PC-3 (cell line): Measurements from ENCODE around the gene DAPK3. TPM values are rescaled to one million over a fixed set of nuclear protein-coding genes. Genes with fewer than 3 reads are reported as not detected.
"Not testable (repeated sequence)": the region's sequence is repeated elsewhere in the genome, so short reads cannot be mapped to it uniquely, and the experiment has no call there.

Source experiments
- ATAC-seq: fragments of 200-7000 bp; cut with Tn5 transposase; 2 replicates; pipeline ENCODE4 v1.9.1; 2020; ENCODE audit warnings: mild to moderate bottlenecking, moderate library complexity
- BruUV-seq: library from RNA; stranded (reverse); fragments of 400-500 nt; replicated peaks from 2 replicates; lab custom pipeline; 2021; lab: Mats Ljungman, UMichigan
- CTCF ChIA-PET: fragments of 300-600 bp; sonication (Branson Sonifier 250); formaldehyde crosslinking; loops from one replicate; lab custom pipeline; 2022; ENCODE audit warnings: antibody characterized with exemption; lab: Charles Lee
- POLR2A ChIA-PET: fragments of 300-600 bp; sonication (Branson Sonifier 250); formaldehyde crosslinking; loops from one replicate; lab custom pipeline; 2022; ENCODE audit warnings: antibody characterized with exemption; ENCODE audit not compliant: unreplicated experiment; lab: Charles Lee
- DNase-seq: peaks from one replicate; pipeline ENCODE4 v3.0.0-alpha.2; 2015
- H2AFZ ChIP-seq: fragments of 300-600 bp; sonication (generic); 2 replicates; pipeline ENCODE4 v1.6.0; 2016; ENCODE audit warnings: antibody characterized with exemption, low read length
- H3F3A ChIP-seq: fragments of 300-600 bp; sonication (generic); one replicate; pipeline ENCODE4 v1.6.0; 2017; ENCODE audit warnings: antibody characterized with exemption, low read length, control low read depth, mild to moderate bottlenecking; ENCODE audit not compliant: unreplicated experiment
- H3K27ac ChIP-seq: fragments of 300-600 bp; sonication (generic); 2 replicates; pipeline ENCODE4 v1.5.1; 2016; ENCODE audit warnings: mild to moderate bottlenecking, low read length
- H3K27me3 ChIP-seq: fragments of 300-600 bp; sonication (generic); 2 replicates; pipeline ENCODE4 v1.6.1; 2016; ENCODE audit warnings: low read length, mixed read lengths
- H3K36me3 ChIP-seq: fragments of 300-600 bp; sonication (generic); 2 replicates; pipeline ENCODE4 v1.6.1; 2016; ENCODE audit warnings: low read depth, mixed run types, low read length, mixed read lengths
- H3K4me1 ChIP-seq: fragments of 300-600 bp; sonication (generic); 2 replicates; pipeline ENCODE4 v1.5.1; 2016; ENCODE audit warnings: low read length; ENCODE audit not compliant: insufficient read depth
- H3K4me2 ChIP-seq: fragments of 300-600 bp; sonication (generic); 2 replicates; pipeline ENCODE4 v1.6.0; 2016; ENCODE audit warnings: low read length
- H3K4me3 ChIP-seq: fragments of 300-600 bp; sonication (generic); 2 replicates; pipeline ENCODE4 v1.5.1; 2016; ENCODE audit warnings: mild to moderate bottlenecking, low read length, mixed read lengths
- H3K79me2 ChIP-seq: fragments of 300-600 bp; sonication (generic); 2 replicates; pipeline ENCODE4 v1.6.1; 2017; ENCODE audit warnings: low read length, mixed read lengths
- H3K9ac ChIP-seq: fragments of 300-600 bp; sonication (generic); 2 replicates; pipeline ENCODE4 v1.6.0; 2016; ENCODE audit warnings: mild to moderate bottlenecking, low read length
- H3K9me2 ChIP-seq: fragments of 300-600 bp; sonication (generic); replicated peaks from 2 replicates; pipeline ENCODE4 v1.6.1; 2016; ENCODE audit warnings: mixed run types, low read length, mixed read lengths
- H3K9me3 ChIP-seq: fragments of 300-600 bp; sonication (generic); 2 replicates; pipeline ENCODE4 v1.6.1; 2016; ENCODE audit warnings: low read length, mixed read lengths
- H4K20me1 ChIP-seq: fragments of 300-600 bp; sonication (generic); 2 replicates; pipeline ENCODE4 v1.6.1; 2016; ENCODE audit warnings: low read length, mixed read lengths
- EZH2 ChIP-seq: fragments of 300-600 bp; sonication (generic); IDR thresholded peaks from one replicate; pipeline ENCODE4 v1.6.1; 2017; ENCODE audit warnings: antibody characterized with exemption, mild to moderate bottlenecking, low read length; ENCODE audit not compliant: unreplicated experiment
- EZH2phosphoT487 ChIP-seq: fragments of 300-600 bp; sonication (generic); IDR thresholded peaks from 2 replicates; pipeline ENCODE4 v1.6.1; 2018; ENCODE audit warnings: mild to moderate bottlenecking, antibody characterized with exemption, low read length, borderline replicate concordance
- intact Hi-C: fragments of 100-400 bp; cut with micrococcal nuclease; formaldehyde crosslinking; loops from 2 replicates; pipeline ENCODE4 v1.9.0; 2023
- total RNA-seq: library from RNA; depleted of rRNA; stranded (reverse); fragments of >200 nt; gene quantifications from 2 replicates; pipeline ENCODE4 v1.2.3, GENCODE V29; 2014
- TF ChIP-seq, protein P1 (sequence below): fragments of 300-600 bp; sonication (generic); conservative IDR thresholded peaks from 2 replicates; pipeline ENCODE4 v1.5.1; 2017; ENCODE audit warnings: antibody characterized with exemption, low read depth, mild to moderate bottlenecking, low read length

DAPK3 gene
- total RNA-seq, 1 experiment from 2014 or later, result 94.2 TPM

DNA sequence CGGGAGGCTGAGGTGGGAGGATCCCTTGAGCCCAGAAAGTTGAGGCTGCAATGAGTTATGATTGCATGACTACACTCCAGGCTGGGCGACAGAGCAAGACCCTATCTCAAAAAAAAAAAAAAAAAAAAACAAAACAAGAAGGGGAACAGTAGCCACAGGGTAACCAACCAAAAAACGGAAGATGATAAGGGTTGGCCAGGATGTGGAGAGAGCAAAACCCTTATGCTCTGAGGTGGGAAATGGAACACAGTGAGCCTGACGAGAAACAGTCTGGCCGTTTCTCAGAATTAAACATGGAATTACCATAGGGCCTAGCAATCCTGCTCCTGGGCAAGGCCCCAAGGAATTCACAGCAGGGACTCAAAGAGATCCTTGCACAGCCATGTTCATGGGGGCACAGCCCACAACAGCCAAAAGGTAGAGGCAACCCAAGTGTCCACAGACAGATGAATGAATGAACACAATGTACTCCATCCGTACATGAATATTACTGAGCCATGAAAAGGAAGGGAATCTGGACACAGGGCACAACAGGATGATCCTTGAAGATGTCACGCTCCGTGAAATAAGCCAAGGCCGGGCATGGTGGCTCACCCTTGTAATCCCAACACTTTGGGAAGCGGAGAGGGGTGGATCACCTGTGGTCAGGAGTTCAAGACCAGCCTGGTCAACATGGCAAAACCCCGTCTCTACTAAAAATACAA is 26.7 kb downstream of the DAPK3 start:
- H3K9me3 ChIP-seq, result no peaks in the 10 kb centered on the region
- H3K36me3 ChIP-seq, result no peaks in the 10 kb centered on the region
- H2AFZ ChIP-seq, result no peak overlapping the region
- BruUV-seq, result no TSS peak
- no peak overlapping the region for H3K9ac ChIP-seq
- intact Hi-C loops, result no loop called here
- no peaks in the 10 kb centered on the region for H3K27me3 ChIP-seq
- H3K27ac ChIP-seq, result no peak overlapping the region
- no peaks in the 10 kb centered on the region for H3K79me2 ChIP-seq
- TF ChIP-seq, protein P1, sequence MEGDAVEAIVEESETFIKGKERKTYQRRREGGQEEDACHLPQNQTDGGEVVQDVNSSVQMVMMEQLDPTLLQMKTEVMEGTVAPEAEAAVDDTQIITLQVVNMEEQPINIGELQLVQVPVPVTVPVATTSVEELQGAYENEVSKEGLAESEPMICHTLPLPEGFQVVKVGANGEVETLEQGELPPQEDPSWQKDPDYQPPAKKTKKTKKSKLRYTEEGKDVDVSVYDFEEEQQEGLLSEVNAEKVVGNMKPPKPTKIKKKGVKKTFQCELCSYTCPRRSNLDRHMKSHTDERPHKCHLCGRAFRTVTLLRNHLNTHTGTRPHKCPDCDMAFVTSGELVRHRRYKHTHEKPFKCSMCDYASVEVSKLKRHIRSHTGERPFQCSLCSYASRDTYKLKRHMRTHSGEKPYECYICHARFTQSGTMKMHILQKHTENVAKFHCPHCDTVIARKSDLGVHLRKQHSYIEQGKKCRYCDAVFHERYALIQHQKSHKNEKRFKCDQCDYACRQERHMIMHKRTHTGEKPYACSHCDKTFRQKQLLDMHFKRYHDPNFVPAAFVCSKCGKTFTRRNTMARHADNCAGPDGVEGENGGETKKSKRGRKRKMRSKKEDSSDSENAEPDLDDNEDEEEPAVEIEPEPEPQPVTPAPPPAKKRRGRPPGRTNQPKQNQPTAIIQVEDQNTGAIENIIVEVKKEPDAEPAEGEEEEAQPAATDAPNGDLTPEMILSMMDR, result no peak
- TF ChIP-seq EZH2, result no peak
- H3F3A ChIP-seq, result no peaks in the 10 kb centered on the region
- no peaks in the 10 kb centered on the region for H4K20me1 ChIP-seq
- no peaks in the 10 kb centered on the region for H3K9me2 ChIP-seq
- DNase-seq, result no peak
- ChIA-PET POLR2A (no interaction called here), CTCF (no interaction called here)
- no peak for ATAC-seq
- H3K4me2 ChIP-seq, result no peak overlapping the region
- no peak overlapping the region for H3K4me3 ChIP-seq
- no peaks in the 10 kb centered on the region for H3K4me1 ChIP-seq

DNA sequence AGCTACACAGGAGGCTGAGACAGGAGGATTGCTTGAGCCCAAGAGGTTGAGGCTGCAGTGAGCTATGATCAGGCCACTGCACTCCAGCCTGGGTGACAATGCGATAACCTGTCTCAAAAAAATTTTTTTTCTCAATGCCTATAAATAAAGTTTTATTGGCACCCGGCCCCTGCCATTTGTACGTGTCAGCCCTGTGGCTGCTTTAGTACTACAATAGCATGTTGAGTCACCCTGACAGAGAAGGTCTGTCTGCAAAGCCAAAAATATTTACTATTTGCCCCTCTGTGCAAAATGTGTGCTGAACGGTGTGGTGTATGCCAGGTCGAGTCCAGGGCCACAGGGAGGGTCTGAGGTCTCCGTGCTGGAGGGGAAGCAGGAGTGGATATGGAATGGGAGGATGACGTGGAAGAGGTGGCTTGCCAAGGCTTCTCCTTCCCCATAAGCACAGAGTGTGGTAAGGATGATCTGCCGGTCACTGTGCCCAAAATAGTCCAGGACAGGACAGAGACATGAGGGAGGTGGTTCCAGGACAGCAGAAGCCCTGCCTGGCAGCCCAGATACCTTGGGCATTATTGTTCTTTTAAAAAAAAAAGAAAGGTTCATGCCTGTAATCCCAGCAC is 28.0 kb downstream of the DAPK3 start:
- Histone ChIP-seq H3K79me2 (no peaks in the 10 kb centered on the region), H4K20me1 (no peaks in the 10 kb centered on the region), H3K9me3 (no peaks in the 10 kb centered on the region), H3K27me3 (no peaks in the 10 kb centered on the region), H3K9ac (no peak overlapping the region), H3K4me1 (no peaks in the 10 kb centered on the region), H3K27ac (no peak overlapping the region), H3K36me3 (no peaks in the 10 kb centered on the region), H3K4me3 (no peak overlapping the region), H2AFZ (no peak overlapping the region), H3K9me2 (no peaks in the 10 kb centered on the region), H3K4me2 (no peak overlapping the region), H3F3A (no peaks in the 10 kb centered on the region)
- ChIA-PET CTCF (interaction anchor here (0.6 kb wide), 1 partner anchor 406 kb away, joined by 5 read pairs; no protein-coding TSS in a partner anchor), POLR2A (no interaction called here)
- ATAC-seq (no peak), DNase-seq (peak; percentile 19)
- BruUV-seq, result no TSS peak
- TF ChIP-seq, protein P1, result no peak
- TF ChIP-seq EZH2phosphoT487 (no peak), EZH2 (no peak)
- intact Hi-C loops, result no loop called here

DNA sequence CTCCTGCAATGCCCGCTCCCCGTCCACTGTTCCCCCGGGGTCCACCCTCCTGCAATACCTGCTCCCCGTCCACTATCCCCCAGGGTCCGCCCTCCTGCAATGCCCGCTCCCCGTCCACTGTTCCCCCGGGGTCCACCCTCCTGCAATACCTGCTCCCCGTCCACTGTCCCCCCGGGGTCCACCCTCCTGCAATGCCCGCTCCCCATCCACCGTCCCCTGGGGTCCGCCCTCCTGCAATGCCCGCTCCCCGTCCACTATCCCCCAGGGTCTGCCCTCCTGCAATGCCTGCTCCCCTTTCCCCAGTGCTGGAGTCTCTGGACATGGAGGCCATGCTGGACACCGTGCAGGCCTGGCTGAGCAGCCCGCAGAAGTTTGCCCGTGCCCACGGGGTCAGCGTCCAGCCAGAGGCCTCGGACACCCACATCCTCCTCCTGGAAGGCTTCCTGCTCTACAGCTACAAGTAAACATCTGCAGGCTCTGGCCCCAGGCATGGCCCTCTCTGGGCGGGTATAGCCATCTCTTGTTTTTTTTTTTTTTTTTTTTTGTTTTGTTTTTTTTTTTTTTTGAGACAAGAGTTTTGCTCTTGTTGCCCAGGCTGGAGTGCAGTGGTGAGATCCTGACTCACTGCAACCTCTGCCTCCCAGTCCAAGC is 32.5 kb downstream of the DAPK3 start:
- H3K4me1 ChIP-seq, intact Hi-C loops, H3K9me3 ChIP-seq, H3K4me2 ChIP-seq, H3K9me2 ChIP-seq, H2AFZ ChIP-seq, DNase-seq, H3K79me2 ChIP-seq, H3K27me3 ChIP-seq, CTCF ChIA-PET, H3K4me3 ChIP-seq, H3K9ac ChIP-seq, H3K36me3 ChIP-seq, ATAC-seq, H4K20me1 ChIP-seq, H3K27ac ChIP-seq, POLR2A ChIA-PET, BruUV-seq, H3F3A ChIP-seq: not testable (repeated sequence)
